Measurements from ENCODE around the gene ADRA2C.
"Not testable (repeated sequence)": the region's sequence is repeated elsewhere in the genome, so short reads cannot be mapped to it uniquely, and the experiment has no call there.

- not testable (repeated sequence) for TF ChIP-seq CTCF (IDR thresholded peaks at IDR 0.05; ENCODE audit: insufficient read depth, low read length, poor library complexity, severe bottlenecking); EZH2phosphoT487 (conservative IDR thresholded peaks at IDR 0.05; ENCODE audit: low read length)
Measured at GRCh38 chr4:3814838-3815237, 48.7 kb downstream of the ADRA2C start.

All from SU-DHL-6 (cell line).